Testis (tissue), 2 donors: ENCODE results near the gene PCSK1N.

Source experiments
- POLR2A ChIP-seq: fragments of 450-650 bp; IDR thresholded peaks from one replicate; pipeline ENCODE4 v1.6.1; 2017; ENCODE audit warnings: antibody characterized with exemption, mild to moderate bottlenecking, moderate library complexity
- TF ChIP-seq, protein P1 (sequence below), 3 experiments: fragments of 450-650 bp in 2 of 3; fragments of 200-600 bp in 1 of 3; sonication (generic) in 1 of 3; IDR thresholded peaks; one replicate each; pipeline ENCODE4 v1.5.1; 2016 to 2019; ENCODE audit warnings: antibody characterized with exemption in 3 of 3, mild to moderate bottlenecking in 2 of 3, moderate library complexity in 1 of 3

DNA sequence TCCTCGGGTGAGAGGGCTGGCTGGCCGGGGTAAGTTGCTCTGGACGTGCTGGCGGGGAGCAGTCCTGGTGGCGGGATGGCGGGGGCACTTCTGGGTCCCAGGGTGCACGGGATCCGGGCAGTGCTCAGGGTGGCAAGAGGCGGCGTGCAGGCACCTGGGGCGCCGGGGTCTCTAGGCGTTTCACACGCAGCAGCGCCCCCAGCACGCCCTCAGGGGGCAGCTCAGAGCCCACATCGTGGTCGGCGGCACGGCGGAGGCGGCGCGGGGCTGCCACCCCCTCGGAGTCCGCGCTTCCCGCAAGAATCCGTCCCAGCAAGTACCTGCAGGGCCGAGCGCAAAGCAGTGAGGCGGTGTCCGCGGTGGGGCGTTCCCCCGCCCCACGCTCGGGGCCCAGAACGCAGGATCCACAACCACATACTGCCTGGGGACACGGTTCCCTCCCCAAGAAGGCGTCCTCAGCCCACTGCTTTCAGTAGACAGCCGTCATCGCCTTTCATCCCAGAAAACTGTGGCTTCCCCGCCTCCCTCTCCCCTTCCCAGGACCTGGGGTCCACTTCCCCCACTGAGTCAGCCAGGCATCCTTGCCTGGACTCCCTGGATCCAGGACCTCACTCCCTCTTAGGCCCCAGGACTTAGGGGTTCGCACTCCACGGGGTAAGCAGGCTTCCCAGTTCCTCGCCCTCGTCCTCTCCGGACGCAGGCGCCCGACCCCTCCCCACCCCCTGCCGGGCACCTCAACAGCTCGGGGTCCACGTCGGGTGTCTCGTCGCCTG, 4.1 kb downstream of the PCSK1N start:
- TF ChIP-seq, protein P1, sequence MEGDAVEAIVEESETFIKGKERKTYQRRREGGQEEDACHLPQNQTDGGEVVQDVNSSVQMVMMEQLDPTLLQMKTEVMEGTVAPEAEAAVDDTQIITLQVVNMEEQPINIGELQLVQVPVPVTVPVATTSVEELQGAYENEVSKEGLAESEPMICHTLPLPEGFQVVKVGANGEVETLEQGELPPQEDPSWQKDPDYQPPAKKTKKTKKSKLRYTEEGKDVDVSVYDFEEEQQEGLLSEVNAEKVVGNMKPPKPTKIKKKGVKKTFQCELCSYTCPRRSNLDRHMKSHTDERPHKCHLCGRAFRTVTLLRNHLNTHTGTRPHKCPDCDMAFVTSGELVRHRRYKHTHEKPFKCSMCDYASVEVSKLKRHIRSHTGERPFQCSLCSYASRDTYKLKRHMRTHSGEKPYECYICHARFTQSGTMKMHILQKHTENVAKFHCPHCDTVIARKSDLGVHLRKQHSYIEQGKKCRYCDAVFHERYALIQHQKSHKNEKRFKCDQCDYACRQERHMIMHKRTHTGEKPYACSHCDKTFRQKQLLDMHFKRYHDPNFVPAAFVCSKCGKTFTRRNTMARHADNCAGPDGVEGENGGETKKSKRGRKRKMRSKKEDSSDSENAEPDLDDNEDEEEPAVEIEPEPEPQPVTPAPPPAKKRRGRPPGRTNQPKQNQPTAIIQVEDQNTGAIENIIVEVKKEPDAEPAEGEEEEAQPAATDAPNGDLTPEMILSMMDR (IDR thresholded peaks at IDR 0.05): no peak
- TF ChIP-seq POLR2A: no peak
